ENCODE measurements around the gene C3orf18.

GRCh38 chr3:50532062-50532705 lies 35.4 kb downstream of the C3orf18 start:
- TF ChIP-seq CTCF (IDR thresholded peaks at IDR 0.05; ENCODE audit: poor library complexity), result no peak
- no peak for TF ChIP-seq EZH2phosphoT487 (IDR thresholded peaks at IDR 0.05; ENCODE audit: low read depth, severe bottlenecking, unreplicated experiment)
- no peak for TF ChIP-seq EZH2 (IDR thresholded peaks at IDR 0.05; ENCODE audit: borderline replicate concordance)
